HepG2 (cell line): ENCODE results near the gene RBM25. TPM values are rescaled to one million over a fixed set of nuclear protein-coding genes. Genes with fewer than 3 reads are reported as not detected.
A peak's percentile ranks its signal among the peaks of the same experiment; 100 is the strongest.

Experiments
- CCDC6 ChIP-seq: sonication (generic); formaldehyde crosslinking; IDR thresholded peaks from 2 replicates; pipeline ENCODE4 v1.8.1; 2022; ENCODE audit warnings: mild to moderate bottlenecking, missing genetic modification reagents, moderate library complexity
- CEBPG ChIP-seq: IDR thresholded peaks from 2 replicates; pipeline ENCODE4 v1.6.1; 2016
- CEBPZ ChIP-seq: IDR thresholded peaks from 2 replicates; pipeline ENCODE4 v1.6.1; 2012; ENCODE audit warnings: low read length, improper control_type of control experiment
- E2F2 ChIP-seq: sonication (generic); formaldehyde crosslinking; IDR thresholded peaks from 2 replicates; pipeline ENCODE4 v1.4.0; 2020; ENCODE audit warnings: missing genetic modification reagents, borderline replicate concordance
- MIER3 ChIP-seq: IDR thresholded peaks from 2 replicates; pipeline ENCODE4 v1.6.1; 2016; ENCODE audit warnings: missing compliant biosample characterization, borderline replicate concordance
- NFYC ChIP-seq: IDR thresholded peaks from 2 replicates; pipeline ENCODE4 v1.6.1; 2016; ENCODE audit warnings: missing genetic modification reagents, missing compliant biosample characterization
- NR2F1 ChIP-seq, 2 experiments: fragments of 450-650 bp in 1 of 2; formaldehyde crosslinking in 1 of 2; IDR thresholded peaks; 2 replicates each; pipeline versions ENCODE4 v1.5.0 to v1.6.1; 2016 to 2020; ENCODE audit warnings: mild to moderate bottlenecking in 1 of 2, missing compliant biosample characterization in 1 of 2, missing genetic modification reagents in 1 of 2, moderate library complexity in 1 of 2
- POGZ ChIP-seq: sonication (generic); formaldehyde crosslinking; IDR thresholded peaks from 2 replicates; pipeline ENCODE4 v1.4.0; 2020; ENCODE audit warnings: mild to moderate bottlenecking, missing genetic modification reagents
- RORA ChIP-seq: sonication (generic); formaldehyde crosslinking; IDR thresholded peaks from 2 replicates; pipeline ENCODE4 v1.5.0; 2020; ENCODE audit warnings: mild to moderate bottlenecking, missing genetic modification reagents, moderate library complexity
- TCF7L2 ChIP-seq: IDR thresholded peaks from 2 replicates; pipeline ENCODE4 v1.6.1; 2011; ENCODE audit warnings: mild to moderate bottlenecking, low read depth, low read length, moderate library complexity
- THAP11 ChIP-seq: IDR thresholded peaks from 2 replicates; pipeline ENCODE4 v1.6.1; 2016; ENCODE audit warnings: missing biosample characterization, missing genetic modification reagents
- ZBTB43 ChIP-seq: sonication (generic); formaldehyde crosslinking; conservative IDR thresholded peaks from 2 replicates; pipeline ENCODE4 v1.4.0; 2020; ENCODE audit warnings: missing genetic modification reagents
- ZEB1 ChIP-seq: IDR thresholded peaks from 2 replicates; pipeline ENCODE4 v1.6.1; 2012; ENCODE audit warnings: mild to moderate bottlenecking, low read depth, inconsistent platforms; ENCODE audit not compliant: insufficient replicate concordance
- ZNF234 ChIP-seq: sonication (generic); formaldehyde crosslinking; conservative IDR thresholded peaks from 2 replicates; pipeline ENCODE4 v1.5.1; 2020; ENCODE audit warnings: mild to moderate bottlenecking, missing genetic modification reagents
- ZNF547 ChIP-seq: sonication (generic); formaldehyde crosslinking; IDR thresholded peaks from 2 replicates; pipeline ENCODE4 v1.5.1; 2020; ENCODE audit warnings: mild to moderate bottlenecking, missing genetic modification reagents
- ZNF670 ChIP-seq: sonication (generic); formaldehyde crosslinking; IDR thresholded peaks from 2 replicates; pipeline ENCODE4 v1.8.0; 2022; ENCODE audit warnings: mild to moderate bottlenecking, missing genetic modification reagents, borderline replicate concordance
- ZNF713 ChIP-seq: sonication (generic); formaldehyde crosslinking; IDR thresholded peaks from 2 replicates; pipeline ENCODE4 v1.4.0; 2020; ENCODE audit warnings: mild to moderate bottlenecking, missing genetic modification reagents
- ZNF792 ChIP-seq: IDR thresholded peaks from 2 replicates; pipeline ENCODE4 v1.6.1; 2016
- ZNF816 ChIP-seq: sonication (generic); formaldehyde crosslinking; IDR thresholded peaks from 2 replicates; pipeline ENCODE4 v1.8.0; 2022; ENCODE audit warnings: missing genetic modification reagents, mild to moderate bottlenecking, borderline replicate concordance
- polyA plus RNA-seq, 8 experiments: library from polyadenylated mRNA; depleted of rRNA in 3 of 8; stranded (reverse) in 7 of 8; unstranded in 1 of 8; fragments of >200 nt; fragmentation: Illumina TruSeq in 4 of 8; extraction: Trizol in 4 of 8; gene quantifications; 2 replicates each; pipeline versions ENCODE4 v1.2.1 to v1.2.3, GENCODE V29; 2011 to 2016; ENCODE audit warnings: low read depth in 4 of 8, missing spikeins in 1 of 8, mixed read lengths in 1 of 8; ENCODE audit not compliant: insufficient read depth in 1 of 8
- total RNA-seq, 5 experiments: library from RNA; depleted of rRNA; stranded (reverse); fragments of >200 nt; fragmentation: Illumina TruSeq; extraction: Trizol; gene quantifications; 2 replicates each; pipeline ENCODE4 v1.2.3, GENCODE V29; 2016; ENCODE audit warnings: low read depth in 1 of 5
- TF ChIP-seq, protein P1 (sequence below): sonication (generic); formaldehyde crosslinking; IDR thresholded peaks from 2 replicates; pipeline ENCODE4 v1.5.0; 2020; ENCODE audit warnings: missing genetic modification reagents
- TF ChIP-seq, protein P2 (sequence below): sonication (generic); formaldehyde crosslinking; IDR thresholded peaks from 2 replicates; pipeline ENCODE4 v1.9.0; 2021; ENCODE audit warnings: missing genetic modification reagents, borderline replicate concordance

The RBM25 gene
- total and polyA plus RNA-seq, 2 of the 13 experiments (the other 11 are each of a cell fraction or from before 2014, with no cell fraction given) = 34.1 to 65.9 TPM

DNA sequence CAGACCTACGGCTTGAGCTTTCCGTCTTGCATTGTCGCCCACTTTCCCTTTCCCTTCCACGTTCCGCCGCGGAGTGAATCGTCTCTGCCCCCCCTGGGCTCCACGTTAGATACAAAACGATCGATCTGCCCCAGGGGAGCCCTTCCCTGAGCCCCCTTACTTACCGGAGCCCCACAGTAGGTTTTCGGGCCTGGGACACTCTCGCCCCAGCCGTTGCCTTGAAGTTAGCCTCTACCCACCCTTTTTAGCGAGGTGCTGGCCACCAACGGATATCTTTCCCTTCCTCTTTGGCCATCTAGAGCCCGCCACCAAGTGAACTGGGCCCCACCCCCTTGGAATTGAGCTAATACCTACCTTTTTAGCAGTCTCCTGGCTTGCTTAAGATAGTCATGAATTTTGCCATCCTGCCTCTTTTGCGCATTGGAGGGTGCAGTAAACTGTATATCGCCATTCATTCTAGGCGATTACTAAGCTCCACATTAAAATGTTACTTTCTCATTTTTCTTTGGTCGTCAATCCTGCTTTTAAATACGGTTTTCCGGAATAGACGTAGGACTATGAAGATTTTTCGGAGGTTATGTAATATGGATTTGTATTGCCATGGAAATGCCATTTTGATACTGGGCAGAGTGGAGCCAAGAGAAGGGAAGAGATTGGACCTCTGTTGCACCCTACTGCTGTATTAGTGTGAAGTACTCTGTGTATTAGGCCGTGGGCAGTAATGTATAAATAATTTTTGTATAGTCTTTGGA, 764 bp downstream of the RBM25 start (continued):
- TF ChIP-seq NR2F1 (CRISPR knock-in tag; IDR thresholded peaks at IDR 0.05) = no peak
- no peak for TF ChIP-seq TCF7L2
- TF ChIP-seq RORA (CRISPR knock-in tag) = no peak
- TF ChIP-seq CEBPG (CRISPR knock-in tag) = no peak
- no peak for TF ChIP-seq THAP11
- TF ChIP-seq, protein P1, sequence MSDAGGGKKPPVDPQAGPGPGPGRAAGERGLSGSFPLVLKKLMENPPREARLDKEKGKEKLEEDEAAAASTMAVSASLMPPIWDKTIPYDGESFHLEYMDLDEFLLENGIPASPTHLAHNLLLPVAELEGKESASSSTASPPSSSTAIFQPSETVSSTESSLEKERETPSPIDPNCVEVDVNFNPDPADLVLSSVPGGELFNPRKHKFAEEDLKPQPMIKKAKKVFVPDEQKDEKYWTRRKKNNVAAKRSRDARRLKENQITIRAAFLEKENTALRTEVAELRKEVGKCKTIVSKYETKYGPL (CRISPR knock-in tag) = peak; percentile 50; the same call in 1 of the 2 replicates
- TF ChIP-seq ZNF547 (CRISPR knock-in tag) = no peak
- TF ChIP-seq ZNF234 = no peak
- TF ChIP-seq E2F2 (CRISPR knock-in tag) = 0 out of 2 replicates have a peak, but pooled peaks have one; percentile 52
- no peak for TF ChIP-seq ZEB1
- no peak for TF ChIP-seq CEBPZ
- no peak for TF ChIP-seq POGZ (CRISPR knock-in tag)
- TF ChIP-seq ZNF816 (CRISPR knock-in tag) = no peak
- no peak for TF ChIP-seq NFYC (CRISPR knock-in tag)
- TF ChIP-seq ZNF713 (CRISPR knock-in tag) = no peak
- TF ChIP-seq, protein P2, sequence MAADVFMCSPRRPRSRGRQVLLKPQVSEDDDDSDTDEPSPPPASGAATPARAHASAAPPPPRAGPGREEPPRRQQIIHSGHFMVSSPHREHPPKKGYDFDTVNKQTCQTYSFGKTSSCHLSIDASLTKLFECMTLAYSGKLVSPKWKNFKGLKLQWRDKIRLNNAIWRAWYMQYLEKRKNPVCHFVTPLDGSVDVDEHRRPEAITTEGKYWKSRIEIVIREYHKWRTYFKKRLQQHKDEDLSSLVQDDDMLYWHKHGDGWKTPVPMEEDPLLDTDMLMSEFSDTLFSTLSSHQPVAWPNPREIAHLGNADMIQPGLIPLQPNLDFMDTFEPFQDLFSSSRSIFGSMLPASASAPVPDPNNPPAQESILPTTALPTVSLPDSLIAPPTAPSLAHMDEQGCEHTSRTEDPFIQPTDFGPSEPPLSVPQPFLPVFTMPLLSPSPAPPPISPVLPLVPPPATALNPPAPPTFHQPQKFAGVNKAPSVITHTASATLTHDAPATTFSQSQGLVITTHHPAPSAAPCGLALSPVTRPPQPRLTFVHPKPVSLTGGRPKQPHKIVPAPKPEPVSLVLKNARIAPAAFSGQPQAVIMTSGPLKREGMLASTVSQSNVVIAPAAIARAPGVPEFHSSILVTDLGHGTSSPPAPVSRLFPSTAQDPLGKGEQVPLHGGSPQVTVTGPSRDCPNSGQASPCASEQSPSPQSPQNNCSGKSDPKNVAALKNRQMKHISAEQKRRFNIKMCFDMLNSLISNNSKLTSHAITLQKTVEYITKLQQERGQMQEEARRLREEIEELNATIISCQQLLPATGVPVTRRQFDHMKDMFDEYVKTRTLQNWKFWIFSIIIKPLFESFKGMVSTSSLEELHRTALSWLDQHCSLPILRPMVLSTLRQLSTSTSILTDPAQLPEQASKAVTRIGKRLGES (CRISPR knock-in tag) = no peak
- TF ChIP-seq ZBTB43 (CRISPR knock-in tag) = 0 out of 2 replicates have a peak, but pooled peaks have one; percentile 32
- TF ChIP-seq ZNF792 (CRISPR knock-in tag) = no peak
- TF ChIP-seq MIER3 (CRISPR knock-in tag) = no peak
- TF ChIP-seq CCDC6 (CRISPR knock-in tag) = 0 out of 2 replicates have a peak, but pooled peaks have one; percentile 7
- TF ChIP-seq ZNF670 (CRISPR knock-in tag) = 0 out of 2 replicates have a peak, but pooled peaks have one; percentile 10
